Amniotic stem cell (primary cell): ENCODE measurements around the gene ERCC2.

ENCODE experiments used
- DNase-seq: peaks from one replicate; lab custom pipeline; 2025; lab: John Stamatoyannopoulos, UW

Gene ERCC2

GRCh38 chr19:45401815-45402214 lies 31.4 kb upstream of the ERCC2 start:
- no peak for DNase-seq

DNA sequence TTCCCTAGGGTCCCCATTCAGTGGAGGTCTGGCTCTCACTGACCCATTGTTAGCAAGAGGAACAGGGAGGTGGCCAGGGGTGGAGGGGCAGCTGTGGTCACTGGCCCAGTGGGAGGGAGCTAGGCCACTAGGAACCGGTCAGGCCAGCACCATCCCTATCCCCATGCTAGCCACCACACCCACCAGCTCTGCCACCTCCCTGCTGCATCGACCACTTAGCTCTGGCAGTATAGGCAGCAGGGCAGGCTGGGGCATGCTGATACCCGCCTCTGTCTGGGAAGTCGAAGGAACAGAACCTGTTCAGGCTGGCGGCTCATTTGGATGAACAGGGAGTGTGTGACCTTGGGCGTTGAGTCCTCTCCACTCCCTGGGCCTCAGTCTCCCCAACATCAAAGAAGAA lies 29.8 kb upstream of the ERCC2 start:
- DNase-seq = no peak

- no peak for DNase-seq
Observed at GRCh38 chr19:45395821-45396617, 25.6 kb upstream of the ERCC2 start.

DNA sequence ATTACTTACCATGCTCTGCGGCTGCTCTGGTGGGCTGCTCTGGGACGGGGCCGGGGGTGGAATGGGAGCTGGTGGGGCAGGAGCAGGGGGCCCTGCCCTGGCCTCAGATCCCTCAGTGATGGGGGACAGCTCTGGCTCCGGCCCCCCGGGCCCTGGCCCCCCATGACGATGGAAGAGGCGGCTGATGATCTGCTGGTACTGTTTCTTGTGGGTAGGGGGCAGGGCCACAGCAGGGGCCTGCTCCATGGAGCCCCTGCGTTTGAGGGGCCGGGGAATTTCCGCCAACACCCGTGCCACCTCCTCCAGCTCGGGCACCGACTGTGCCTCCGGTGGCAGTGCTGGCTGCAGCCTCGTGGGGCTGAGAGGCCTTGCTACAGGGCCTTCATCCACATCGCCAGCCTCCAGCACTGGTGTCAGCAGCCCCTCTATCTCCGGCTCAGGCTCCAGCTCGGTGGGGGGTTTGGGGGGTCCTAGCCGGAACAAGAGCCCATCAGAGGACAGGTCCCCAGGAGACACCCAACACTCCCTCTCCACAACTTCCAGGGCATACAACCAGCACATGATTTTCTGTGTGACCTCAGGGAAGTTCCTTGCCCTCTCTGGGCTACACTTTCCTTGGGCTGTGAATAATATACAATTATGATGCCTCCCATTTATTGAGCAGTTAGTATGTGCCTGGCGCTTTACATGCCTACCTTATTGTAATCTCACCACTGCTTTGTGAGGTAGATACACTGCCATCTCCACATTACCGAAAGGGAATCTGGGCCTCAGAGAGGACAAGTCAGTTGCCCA lies 21.7 kb upstream of the ERCC2 start:
- DNase-seq = no peak

- no peak for DNase-seq
Observed at GRCh38 chr19:45391346-45391745, 21.0 kb upstream of the ERCC2 start.

GRCh38 chr19:45385392-45386221 lies 15.2 kb upstream of the ERCC2 start:
- no peak for DNase-seq

GRCh38 chr19:45382426-45382825 lies 12.1 kb upstream of the ERCC2 start:
- DNase-seq = no peak

GRCh38 chr19:45380107-45380506 lies 9.7 kb upstream of the ERCC2 start:
- no peak for DNase-seq

GRCh38 chr19:45376045-45376724 lies 5.8 kb upstream of the ERCC2 start:
- peak; percentile 54 for DNase-seq

- DNase-seq = no peak
Observed at GRCh38 chr19:45368737-45369340, 1.5 kb downstream of the ERCC2 start.

DNA sequence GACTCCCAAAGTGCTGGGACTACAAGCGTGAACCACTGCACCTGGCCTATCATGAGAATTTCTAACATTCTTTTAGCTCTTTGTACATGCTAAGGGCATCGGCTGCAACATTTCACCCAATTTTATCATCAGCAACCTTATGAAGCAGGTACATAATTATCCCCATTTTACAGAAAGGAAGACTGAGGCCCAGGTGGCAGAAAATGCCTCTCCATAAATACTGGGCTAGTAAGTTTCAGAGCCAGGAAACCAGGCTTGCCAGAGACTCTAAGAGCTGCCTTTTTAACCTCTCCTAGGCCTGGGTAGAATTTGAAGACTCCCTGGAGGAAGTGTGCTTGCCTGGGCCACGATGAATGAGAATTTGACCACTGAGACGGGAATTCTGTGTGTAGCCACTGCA lies 2.2 kb downstream of the ERCC2 start:
- DNase-seq = no peak

DNA sequence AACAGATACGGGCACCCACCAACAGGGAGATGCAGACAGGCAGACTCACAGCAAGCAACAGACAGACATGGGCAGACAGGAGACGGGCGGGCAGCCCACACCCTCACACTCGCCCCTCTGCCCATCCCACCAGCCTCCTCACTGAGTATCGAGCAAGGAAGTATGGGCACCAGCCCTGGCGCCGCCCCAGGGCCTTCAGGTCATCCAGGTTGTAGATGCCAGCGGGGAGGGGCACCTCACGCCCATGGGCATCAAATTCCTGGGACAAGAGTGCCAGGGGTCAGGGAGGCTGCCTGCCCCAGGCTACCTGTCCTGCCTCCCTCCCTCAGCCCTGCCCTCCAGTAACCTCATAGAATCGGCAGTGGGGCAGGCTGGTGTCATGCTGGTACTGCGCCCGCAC lies 5.7 kb downstream of the ERCC2 start:
- no peak for DNase-seq

- no peak for DNase-seq
Observed at GRCh38 chr19:45363861-45364459, 6.4 kb downstream of the ERCC2 start.

DNA sequence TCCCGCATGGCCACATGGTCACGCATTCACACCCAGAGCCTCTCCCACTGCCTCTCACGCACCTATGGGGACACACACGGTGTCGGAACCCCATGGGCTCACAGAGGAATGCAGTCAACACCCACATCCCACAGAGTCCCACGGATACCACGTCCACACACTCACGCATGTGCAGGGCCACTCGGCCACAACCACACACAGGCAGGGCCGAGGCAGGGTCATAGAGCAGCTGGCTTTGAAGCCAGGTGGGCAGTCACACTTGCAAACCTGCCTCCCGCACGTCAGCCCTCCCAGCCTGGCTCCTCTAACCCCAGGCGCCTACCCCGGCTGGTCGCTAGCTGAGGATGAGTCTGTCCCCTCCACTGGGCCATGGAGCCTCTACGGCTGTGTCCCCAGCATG lies 8.1 kb downstream of the ERCC2 start:
- DNase-seq = no peak

DNA sequence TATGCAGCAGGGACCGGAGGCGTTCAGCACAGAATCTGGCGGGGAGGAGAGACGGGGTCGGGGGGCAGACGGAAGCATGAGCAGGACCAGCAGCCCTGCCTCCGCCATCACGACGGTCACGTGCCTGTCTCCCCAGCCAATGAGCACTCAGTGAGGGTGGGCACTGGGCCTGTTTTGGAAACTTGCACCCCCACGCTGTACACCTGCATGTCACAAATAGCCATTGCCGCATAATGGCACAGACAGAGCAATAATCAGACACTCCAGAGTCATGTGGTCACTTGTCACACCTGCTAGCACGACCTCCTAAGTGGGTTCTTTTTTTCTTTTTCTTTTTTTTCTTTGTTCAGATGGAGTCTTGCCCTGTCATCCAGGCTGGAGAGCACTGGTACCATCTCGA lies 8.8 kb downstream of the ERCC2 start:
- DNase-seq = no peak

DNA sequence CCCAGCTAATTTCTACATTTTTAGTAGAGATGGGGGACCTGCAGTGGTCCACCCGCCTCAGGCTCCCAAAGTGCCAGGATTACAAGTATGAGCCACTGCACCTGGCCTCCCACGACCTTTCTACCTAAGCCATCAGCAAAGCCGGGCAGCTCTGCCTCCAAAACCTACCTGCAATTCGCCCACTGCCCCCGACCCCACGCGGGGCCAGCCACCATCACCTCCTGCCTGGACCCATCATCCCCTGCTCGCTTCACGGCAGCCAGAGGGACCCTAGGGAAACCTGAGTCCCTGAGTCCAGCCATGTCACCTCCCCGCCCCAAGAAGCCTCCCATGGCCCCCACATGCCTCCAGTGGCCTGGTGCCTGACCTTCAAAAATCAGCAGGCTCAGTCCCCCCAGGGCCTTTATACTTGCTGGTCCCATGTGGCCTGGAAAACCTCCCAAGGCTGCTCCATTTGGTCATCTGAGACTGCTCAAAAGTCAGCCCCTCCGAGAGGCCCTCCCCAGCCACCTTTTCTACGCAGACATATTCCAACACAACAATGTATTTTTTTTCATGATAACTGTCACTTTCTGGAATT lies 12.1 kb downstream of the ERCC2 start:
- no peak for DNase-seq

DNA sequence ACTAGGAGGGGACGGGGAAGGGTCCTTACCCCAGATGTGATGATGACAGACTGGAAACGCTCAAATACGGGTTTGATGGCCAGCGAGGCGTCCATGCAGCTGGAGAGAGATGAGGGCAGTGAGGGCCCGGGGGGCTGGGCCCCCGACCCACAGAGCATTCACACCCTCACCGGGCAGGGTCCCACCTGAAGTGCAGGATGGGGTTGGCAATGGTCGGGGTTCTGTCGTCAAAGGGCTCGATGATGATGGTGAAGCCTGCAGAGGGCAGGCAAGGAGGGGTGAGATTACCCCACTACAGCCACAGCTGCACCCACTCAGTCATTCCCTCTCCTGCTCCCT lies 13.0 kb downstream of the ERCC2 start:
- DNase-seq = no peak

- DNase-seq = no peak
Observed at GRCh38 chr19:45356760-45357444, 13.5 kb downstream of the ERCC2 start.

DNA sequence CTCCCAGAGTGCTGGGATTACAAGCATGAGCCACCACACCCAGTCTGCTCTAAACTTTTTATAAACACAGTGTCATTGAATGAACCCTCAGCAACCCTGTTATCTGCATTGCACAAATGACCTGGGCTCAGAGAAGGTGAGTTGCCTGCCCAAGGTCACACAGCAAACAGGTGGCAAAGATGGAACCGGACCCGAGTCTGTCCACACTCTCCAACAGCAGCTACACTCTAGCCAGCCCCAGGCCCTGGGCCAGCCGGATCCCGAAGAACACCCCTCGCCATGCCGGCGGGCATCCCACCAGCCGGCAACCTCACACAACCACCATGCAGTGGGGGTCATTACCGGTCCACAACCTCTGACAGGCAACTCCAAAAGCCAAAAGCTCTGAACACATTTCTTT lies 14.5 kb downstream of the ERCC2 start:
- no peak for DNase-seq

GRCh38 chr19:45355402-45355801 lies 15.0 kb downstream of the ERCC2 start:
- no peak for DNase-seq
